H9 (cell line): ENCODE data around the gene MDFIC. TPM values are rescaled to one million over a fixed set of nuclear protein-coding genes. Genes with fewer than 3 reads are reported as not detected.

Experiments
- DNase-seq: peaks from one replicate; pipeline ENCODE4 v3.0.0-alpha.2; 2017
- H2AFZ ChIP-seq: one replicate; pipeline ENCODE4 v1.6.1; 2013; ENCODE audit warnings: mild to moderate bottlenecking, low read length, control low read depth, moderate library complexity
- H2AK5ac ChIP-seq: 2 replicates; pipeline ENCODE4 v1.6.1; 2013; ENCODE audit warnings: low read length, control low read depth, mixed read lengths; ENCODE audit not compliant: insufficient read length
- H2BK120ac ChIP-seq: one replicate; pipeline ENCODE4 v1.6.1; 2013; ENCODE audit warnings: low read depth, mild to moderate bottlenecking, low read length, control low read depth, inconsistent platforms; ENCODE audit not compliant: poor library complexity, severe bottlenecking
- H2BK12ac ChIP-seq: 2 replicates; pipeline ENCODE4 v1.6.1; 2013; ENCODE audit warnings: low read length, control low read depth, mixed read lengths, low read depth; ENCODE audit not compliant: insufficient read length
- H2BK15ac ChIP-seq: 2 replicates; pipeline ENCODE4 v1.6.1; 2013; ENCODE audit warnings: low read depth, low read length, control low read depth
- H2BK20ac ChIP-seq: one replicate; pipeline ENCODE4 v1.6.1; 2013; ENCODE audit warnings: low read depth, mild to moderate bottlenecking, low read length, control low read depth, inconsistent platforms; ENCODE audit not compliant: poor library complexity, severe bottlenecking
- H2BK5ac ChIP-seq: 2 replicates; pipeline ENCODE4 v1.6.1; 2013; ENCODE audit warnings: low read length, control low read depth, mixed read lengths; ENCODE audit not compliant: insufficient read length
- H3K14ac ChIP-seq: 2 replicates; pipeline ENCODE4 v1.6.1; 2013; ENCODE audit warnings: low read length, control low read depth; ENCODE audit not compliant: insufficient read depth
- H3K18ac ChIP-seq: 2 replicates; pipeline ENCODE4 v1.6.1; 2013; ENCODE audit warnings: low read depth, mild to moderate bottlenecking, mixed read lengths, low read length, control low read depth; ENCODE audit not compliant: insufficient read length
- H3K23ac ChIP-seq: 2 replicates; pipeline ENCODE4 v1.6.1; 2013; ENCODE audit warnings: low read length, control low read depth, mixed read lengths, low read depth; ENCODE audit not compliant: insufficient read length
- H3K23me2 ChIP-seq: 2 replicates; pipeline ENCODE4 v1.6.1; 2013; ENCODE audit warnings: low read depth, mild to moderate bottlenecking, mixed read lengths, low read length, control low read depth; ENCODE audit not compliant: insufficient read length, poor library complexity, severe bottlenecking
- H3K27ac ChIP-seq: 2 replicates; pipeline ENCODE4 v1.5.1; 2013; ENCODE audit warnings: low read length, control low read depth, mixed read lengths, low read depth; ENCODE audit not compliant: insufficient read length
- H3K27me3 ChIP-seq: 2 replicates; pipeline ENCODE4 v1.6.1; 2013; ENCODE audit warnings: low read length, control low read depth, inconsistent platforms; ENCODE audit not compliant: insufficient read depth
- H3K4ac ChIP-seq: 2 replicates; pipeline ENCODE4 v1.6.1; 2013; ENCODE audit warnings: low read depth, mild to moderate bottlenecking, control low read depth, inconsistent platforms, low read length, moderate library complexity
- H3K4me1 ChIP-seq: 2 replicates; pipeline ENCODE4 v1.6.1; 2013; ENCODE audit warnings: low read length, control low read depth, inconsistent platforms; ENCODE audit not compliant: insufficient read depth
- H3K4me2 ChIP-seq: 2 replicates; pipeline ENCODE4 v1.6.1; 2013; ENCODE audit warnings: low read length, control low read depth, mixed read lengths; ENCODE audit not compliant: insufficient read length, insufficient read depth
- H3K56ac ChIP-seq: 2 replicates; pipeline ENCODE4 v1.6.1; 2013; ENCODE audit warnings: low read depth, mild to moderate bottlenecking, mixed read lengths, low read length, control low read depth; ENCODE audit not compliant: insufficient read length
- H3K79me1 ChIP-seq: 2 replicates; pipeline ENCODE4 v1.6.1; 2013; ENCODE audit warnings: low read depth, mild to moderate bottlenecking, moderate library complexity, low read length, control low read depth, inconsistent platforms; ENCODE audit not compliant: insufficient read depth, poor library complexity, severe bottlenecking
- H3K79me2 ChIP-seq: 2 replicates; pipeline ENCODE4 v1.6.1; 2013; ENCODE audit warnings: low read length, control low read depth, inconsistent platforms; ENCODE audit not compliant: insufficient read depth
- H3K9ac ChIP-seq: 2 replicates; pipeline ENCODE4 v1.6.1; 2013; ENCODE audit warnings: low read length, control low read depth, mixed read lengths; ENCODE audit not compliant: insufficient read length; ENCODE audit errors: extremely low read depth
- H3K9me3 ChIP-seq: one replicate; pipeline ENCODE4 v1.6.1; 2013; ENCODE audit warnings: low read depth, low read length, inconsistent platforms; ENCODE audit not compliant: control insufficient read depth
- H3T11ph ChIP-seq: one replicate; pipeline ENCODE4 v1.6.1; 2013; ENCODE audit warnings: mild to moderate bottlenecking, low read length, control low read depth, inconsistent platforms
- H4K20me1 ChIP-seq: one replicate; pipeline ENCODE4 v1.6.1; 2013; ENCODE audit not compliant: control insufficient read depth, insufficient read length, insufficient read depth
- H4K5ac ChIP-seq: 2 replicates; pipeline ENCODE4 v1.6.1; 2013; ENCODE audit warnings: low read depth, mild to moderate bottlenecking, mixed read lengths, low read length, control low read depth; ENCODE audit not compliant: insufficient read length
- H4K8ac ChIP-seq: replicated peaks from 2 replicates; pipeline ENCODE4 v1.6.1; 2013; ENCODE audit warnings: low read length, control low read depth, mixed read lengths, low read depth; ENCODE audit not compliant: insufficient read length
- H4K91ac ChIP-seq: 2 replicates; pipeline ENCODE4 v1.6.1; 2013; ENCODE audit warnings: low read depth, mild to moderate bottlenecking, moderate library complexity, mixed read lengths, low read length, control low read depth; ENCODE audit not compliant: insufficient read length
- H3K27ac Mint-ChIP-seq, 3 experiments: 2 replicates in 2 of 3; 3 replicates in 1 of 3; pipeline ENCODE4 v1.8.0; 2020 to 2021; ENCODE audit warnings: mixed read lengths in 3 of 3, mild to moderate bottlenecking in 1 of 3, moderate library complexity in 1 of 3
- H3K27me3 Mint-ChIP-seq: 2 replicates; pipeline ENCODE4 v1.8.0; 2021; ENCODE audit warnings: low read depth, mild to moderate bottlenecking, moderate library complexity, mixed read lengths
- H3K36me3 Mint-ChIP-seq, 3 experiments: 2 replicates in 2 of 3; 3 replicates in 1 of 3; pipeline ENCODE4 v1.8.0; 2020 to 2021; ENCODE audit warnings: low read depth in 3 of 3, mixed read lengths in 3 of 3; ENCODE audit not compliant: insufficient read depth in 1 of 3
- H3K4me1 Mint-ChIP-seq, 2 experiments: 2 replicates each; pipeline ENCODE4 v1.8.0; 2020; ENCODE audit warnings: mixed read lengths in 2 of 2
- H3K4me3 Mint-ChIP-seq, 2 experiments: 2 replicates in 1 of 2; 3 replicates in 1 of 2; pipeline ENCODE4 v1.8.0; 2020 to 2021; ENCODE audit warnings: mild to moderate bottlenecking in 2 of 2, mixed read lengths in 2 of 2, moderate library complexity in 1 of 2
- H3K9me3 Mint-ChIP-seq, 2 experiments: 2 replicates in 1 of 2; 3 replicates in 1 of 2; pipeline ENCODE4 v1.8.0; 2020; ENCODE audit warnings: mild to moderate bottlenecking in 2 of 2, mixed read lengths in 2 of 2, moderate library complexity in 1 of 2
- WGBS: extraction: QIAGEN DNeasy Blood & Tissue Kit; methylation state at CpG from one replicate; pipeline ENCODE4 v1.1.7; 2013; ENCODE audit warnings: missing lambda C conversion rate, low lambda C conversion rate, mixed read lengths; ENCODE audit not compliant: insufficient read length; ENCODE audit errors: extremely low coverage; 5-methylcytosine and 5-hydroxymethylcytosine counted together
- total RNA-seq: library from RNA; stranded (reverse); gene quantifications from 2 replicates; pipeline ENCODE4 v1.2.1, GENCODE V29; 2021
- TF ChIP-seq, protein P1 (sequence below): fragments of 200-600 bp; sonication (generic); conservative IDR thresholded peaks from 3 replicates; pipeline ENCODE4 v1.8.0; 2021; ENCODE audit warnings: antibody characterized with exemption, mild to moderate bottlenecking

The MDFIC gene
- total RNA-seq, 1 experiment from 2014 or later = 2.0 TPM

DNA sequence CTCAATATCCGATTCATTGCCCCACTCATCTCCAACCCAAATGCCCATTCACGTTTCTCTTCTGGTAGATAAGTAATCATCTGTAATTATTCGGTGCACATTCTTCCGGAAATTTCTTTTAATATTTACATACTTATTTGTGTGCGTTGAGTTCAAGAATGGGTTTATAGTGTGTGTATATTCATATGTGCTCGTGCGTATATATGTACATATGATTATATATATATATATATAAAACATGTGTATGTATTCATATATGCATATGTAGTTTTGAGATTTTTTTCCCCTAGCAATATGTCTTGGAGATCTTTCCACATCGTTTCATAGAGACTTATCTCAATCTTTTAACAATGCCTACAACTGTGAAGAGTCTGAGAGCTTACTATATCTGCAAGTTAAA, 118.2 kb downstream of the MDFIC start:
- Histone ChIP-seq H3K23me2 (no peaks in the 10 kb centered on the region), H3K4me2 (no peak overlapping the region), H2AFZ (no peak overlapping the region), H3K27ac (no peak overlapping the region), H2BK20ac (no peak overlapping the region), H4K91ac (no peak overlapping the region), H2BK15ac (no peak overlapping the region), H2BK12ac (no peak overlapping the region), H2BK120ac (no peak overlapping the region), H3K9me3 (no peaks in the 10 kb centered on the region), H3K9ac (no peak overlapping the region), H2BK5ac (no peak overlapping the region), H3K27me3 (no peaks in the 10 kb centered on the region), H3K56ac (no peak overlapping the region), H4K5ac (no peak overlapping the region), H4K8ac (no peak overlapping the region), H3K14ac (no peak overlapping the region), H3K79me1 (no peaks in the 10 kb centered on the region), H4K20me1 (no peaks in the 10 kb centered on the region), H3K4ac (no peak overlapping the region), H3K79me2 (no peaks in the 10 kb centered on the region), H3K23ac (no peak overlapping the region), H3K4me1 (no peaks in the 10 kb centered on the region), H2AK5ac (no peak overlapping the region), H3K18ac (no peak overlapping the region), H3T11ph (no peak overlapping the region)
- H3K4me1 Mint-ChIP-seq = no peaks in the 10 kb centered on the region
- no CpG with 5 or more reads among the region's 8 CpGs for WGBS
- no peaks in the 10 kb centered on the region for H3K36me3 Mint-ChIP-seq
- no peaks in the 10 kb centered on the region for H3K27me3 Mint-ChIP-seq
- H3K27ac Mint-ChIP-seq = no peak overlapping the region
- H3K4me3 Mint-ChIP-seq = no peak overlapping the region
- TF ChIP-seq, protein P1, sequence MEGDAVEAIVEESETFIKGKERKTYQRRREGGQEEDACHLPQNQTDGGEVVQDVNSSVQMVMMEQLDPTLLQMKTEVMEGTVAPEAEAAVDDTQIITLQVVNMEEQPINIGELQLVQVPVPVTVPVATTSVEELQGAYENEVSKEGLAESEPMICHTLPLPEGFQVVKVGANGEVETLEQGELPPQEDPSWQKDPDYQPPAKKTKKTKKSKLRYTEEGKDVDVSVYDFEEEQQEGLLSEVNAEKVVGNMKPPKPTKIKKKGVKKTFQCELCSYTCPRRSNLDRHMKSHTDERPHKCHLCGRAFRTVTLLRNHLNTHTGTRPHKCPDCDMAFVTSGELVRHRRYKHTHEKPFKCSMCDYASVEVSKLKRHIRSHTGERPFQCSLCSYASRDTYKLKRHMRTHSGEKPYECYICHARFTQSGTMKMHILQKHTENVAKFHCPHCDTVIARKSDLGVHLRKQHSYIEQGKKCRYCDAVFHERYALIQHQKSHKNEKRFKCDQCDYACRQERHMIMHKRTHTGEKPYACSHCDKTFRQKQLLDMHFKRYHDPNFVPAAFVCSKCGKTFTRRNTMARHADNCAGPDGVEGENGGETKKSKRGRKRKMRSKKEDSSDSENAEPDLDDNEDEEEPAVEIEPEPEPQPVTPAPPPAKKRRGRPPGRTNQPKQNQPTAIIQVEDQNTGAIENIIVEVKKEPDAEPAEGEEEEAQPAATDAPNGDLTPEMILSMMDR = no peak
- DNase-seq = no peak
- no peaks in the 10 kb centered on the region for H3K9me3 Mint-ChIP-seq
